Endothelial cell of umbilical vein (primary cell): Measurements from ENCODE around the gene B3GNT9. TPM values are rescaled to one million over a fixed set of nuclear protein-coding genes. Genes with fewer than 3 reads are reported as not detected.

Experiments
- BruUV-seq: library from RNA; stranded (reverse); fragments of 400-500 nt; replicated peaks from 2 replicates; lab custom pipeline; 2021; lab: Mats Ljungman, UMichigan
- CTCF ChIA-PET: fragments of 300-600, 350-600 bp; sonication (Branson Sonifier 250); formaldehyde crosslinking; loops from one replicate; lab custom pipeline; 2021; ENCODE audit warnings: antibody characterized with exemption, inconsistent platforms; lab: Charles Lee
- POLR2A ChIA-PET: fragments of 300-600, 350-600 bp; sonication (Branson Sonifier 250); formaldehyde crosslinking; loops from one replicate; lab custom pipeline; 2021; ENCODE audit warnings: antibody characterized with exemption, inconsistent platforms; lab: Charles Lee
- DNase-seq: peaks from one replicate; pipeline ENCODE4 v3.0.0-alpha.2; 2011; ENCODE audit warnings: low read depth, low spot score
- FAIRE-seq: peaks from 2 replicates; lab custom pipeline; 2011; peaks lifted over from hg19 to GRCh38; lab: Jason Lieb, UNC
- H2AFZ ChIP-seq: 2 replicates; pipeline ENCODE4 v1.6.0; 2012; ENCODE audit warnings: low read depth, low read length, control low read depth, inconsistent platforms
- H3K27ac ChIP-seq: 2 replicates; pipeline ENCODE4 v1.5.1; 2011; ENCODE audit warnings: low read depth, mild to moderate bottlenecking, control low read depth, low read length, moderate library complexity; ENCODE audit not compliant: insufficient read depth
- H3K27me3 ChIP-seq, 2 experiments: 2 replicates each; pipeline versions ENCODE4 v1.6.0 to v1.6.1; 2011; ENCODE audit warnings: low read length in 2 of 2, mixed read lengths in 1 of 2; ENCODE audit not compliant: control insufficient read depth in 2 of 2, insufficient read depth in 2 of 2
- H3K36me3 ChIP-seq, 2 experiments: 2 replicates in 1 of 2; 3 replicates in 1 of 2; pipeline ENCODE4 v1.5.1; 2011; ENCODE audit warnings: low read length in 2 of 2, mild to moderate bottlenecking in 1 of 2, moderate library complexity in 1 of 2; ENCODE audit not compliant: control insufficient read depth in 2 of 2, insufficient read depth in 2 of 2; ENCODE audit errors: extremely low read depth in 1 of 2
- H3K4me1 ChIP-seq: 3 replicates; pipeline ENCODE4 v1.5.1; 2011; ENCODE audit warnings: mild to moderate bottlenecking, low read length; ENCODE audit not compliant: control insufficient read depth, insufficient read depth; ENCODE audit errors: extremely low read depth
- H3K4me2 ChIP-seq: 2 replicates; pipeline ENCODE4 v1.6.1; 2011; ENCODE audit warnings: low read length, control low read depth, mixed read lengths; ENCODE audit not compliant: insufficient read depth
- H3K4me3 ChIP-seq, 3 experiments: fragments of 200-600 bp in 1 of 3; sonication (generic), shearing (Covaris generic) in 1 of 3; replicated peaks in 1 of 3; 2 replicates each; pipeline ENCODE4 v1.5.1; 2011 to 2016; ENCODE audit warnings: control low read depth in 3 of 3, low read length in 3 of 3, mild to moderate bottlenecking in 2 of 3, inconsistent platforms in 1 of 3, low read depth in 1 of 3, moderate library complexity in 1 of 3; ENCODE audit not compliant: insufficient read depth in 1 of 3
- H3K79me2 ChIP-seq: 2 replicates; pipeline ENCODE4 v1.6.0; 2012; ENCODE audit warnings: low read length, inconsistent platforms; ENCODE audit not compliant: control insufficient read depth, insufficient read depth
- H3K9ac ChIP-seq: replicated peaks from 2 replicates; pipeline ENCODE3; 2011; ENCODE audit warnings: low read length, control low read depth; ENCODE audit not compliant: insufficient read depth; ENCODE audit errors: extremely low read depth
- H3K9me1 ChIP-seq: replicated peaks from 3 replicates; pipeline ENCODE4 v1.6.0; 2011; ENCODE audit warnings: mild to moderate bottlenecking, low read length; ENCODE audit not compliant: control insufficient read depth, insufficient read depth; ENCODE audit errors: extremely low read depth
- H3K9me3 ChIP-seq: replicated peaks from 2 replicates; pipeline ENCODE4 v1.5.1; 2012; ENCODE audit warnings: low read length, inconsistent platforms; ENCODE audit not compliant: control insufficient read depth, insufficient read depth
- H4K20me1 ChIP-seq: replicated peaks from 2 replicates; pipeline ENCODE3; 2011; ENCODE audit warnings: mild to moderate bottlenecking, low read length; ENCODE audit not compliant: control insufficient read depth, insufficient read depth; ENCODE audit errors: extremely low read depth
- EZH2 ChIP-seq: IDR thresholded peaks from 2 replicates; pipeline ENCODE4 v1.6.1; 2012; ENCODE audit warnings: borderline replicate concordance, low read depth, mild to moderate bottlenecking, moderate library complexity, low read length, inconsistent platforms; ENCODE audit not compliant: severe bottlenecking
- FOS ChIP-seq: IDR thresholded peaks from 2 replicates; pipeline ENCODE4 v1.6.1; 2011; ENCODE audit warnings: mild to moderate bottlenecking, low read length, moderate library complexity, borderline replicate concordance; ENCODE audit not compliant: insufficient read depth
- GATA2 ChIP-seq: IDR thresholded peaks from 2 replicates; pipeline ENCODE4 v1.7.0; 2011; ENCODE audit warnings: low read depth, mild to moderate bottlenecking, moderate library complexity, mixed read lengths, low read length; ENCODE audit not compliant: insufficient read length, insufficient read depth
- JUN ChIP-seq: IDR thresholded peaks from 2 replicates; pipeline ENCODE4 v1.6.1; 2011; ENCODE audit warnings: borderline replicate concordance, low read depth; ENCODE audit not compliant: insufficient read length, insufficient read depth
- MAX ChIP-seq: IDR thresholded peaks from 2 replicates; pipeline ENCODE4 v1.6.1; 2011; ENCODE audit not compliant: insufficient read depth, insufficient read length
- MYC ChIP-seq: IDR thresholded peaks from one replicate; pipeline ENCODE4 v1.6.1; 2011; ENCODE audit warnings: mild to moderate bottlenecking, low read depth, low read length
- POLR2A ChIP-seq: IDR thresholded peaks from 2 replicates; pipeline ENCODE4 v1.6.1; 2012; ENCODE audit warnings: low read depth, mild to moderate bottlenecking, control low read depth, low read length
- POLR2AphosphoS5 ChIP-seq: IDR thresholded peaks from 2 replicates; pipeline ENCODE4 v1.6.1; 2012; ENCODE audit warnings: low read depth, mild to moderate bottlenecking, control low read depth, low read length, moderate library complexity; ENCODE audit not compliant: insufficient read depth
- dilution Hi-C: fragments of 300-500 bp; cut with MboI; formaldehyde crosslinking; loops from one replicate; pipeline ENCODE4 v1.15.0; 2019; ENCODE audit warnings: low sequenced_read_pairs; ENCODE audit not compliant: extremely low pct_ligation_motif_present
- intact Hi-C: fragments of 100-400 bp; cut with micrococcal nuclease; formaldehyde crosslinking; loops from one replicate; pipeline ENCODE4 v1.10.0; 2022
- polyA plus RNA-seq, 4 experiments: library from polyadenylated mRNA; depleted of rRNA in 3 of 4; stranded (reverse) in 3 of 4; unstranded in 1 of 4; fragments of >200 nt; gene quantifications; 2 replicates each; pipeline versions ENCODE4 v1.2.1 to v1.2.3, GENCODE V29; 2011 to 2012; ENCODE audit warnings: missing spikeins in 1 of 4
- total RNA-seq: library from RNA; stranded (reverse); gene quantifications from 2 replicates; pipeline ENCODE4 v1.2.3, GENCODE V29; 2021
- TF ChIP-seq, protein P1 (sequence below), 2 donors: IDR thresholded peaks; 1 replicate in 1 of 2; 2 replicates in 1 of 2; pipeline ENCODE4 v1.5.1; 2011; ENCODE audit warnings: low read length in 2 of 2, mild to moderate bottlenecking in 2 of 2, moderate library complexity in 2 of 2, control low read depth in 1 of 2, inconsistent platforms in 1 of 2, low read depth in 1 of 2; ENCODE audit not compliant: insufficient read depth in 1 of 2; ENCODE audit errors: extremely low read depth in 1 of 2

The B3GNT9 gene
- total and polyA plus RNA-seq, 2 donors (not counting 3 experiments of a cell fraction or from before 2014, with no cell fraction given) = 4.0 to 6.4 TPM

GRCh38 chr16:67120025-67120424 lies 30.8 kb downstream of the B3GNT9 start:
- FAIRE-seq = no peak

DNA sequence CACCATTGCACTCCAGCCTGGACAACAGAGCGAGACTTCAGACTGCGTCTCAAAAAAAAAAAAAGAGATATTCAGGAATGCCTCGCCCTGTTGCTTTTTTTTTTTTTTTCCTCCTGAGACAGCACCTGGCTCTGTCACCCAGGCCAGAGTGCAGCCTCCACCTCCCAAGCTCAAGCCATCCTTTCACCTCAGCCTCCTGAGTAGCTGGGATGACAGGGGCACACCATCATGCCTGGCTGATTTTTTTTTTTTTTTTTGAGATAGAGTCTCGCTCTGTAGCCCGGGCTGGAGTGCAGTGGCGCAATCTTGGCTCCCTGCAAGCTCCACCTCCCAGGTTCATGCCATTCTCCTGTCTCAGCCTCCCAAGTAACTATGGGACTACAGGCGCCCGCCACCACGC lies 33.1 kb downstream of the B3GNT9 start:
- intact Hi-C loops = no loop called here
- Histone ChIP-seq H3K79me2 (peaks cover 17% of the 10 kb centered on the region), H2AFZ (no peak overlapping the region), H3K4me3 (no peak overlapping the region), H4K20me1 (no peaks in the 10 kb centered on the region), H3K27me3 (no peaks in the 10 kb centered on the region), H3K27ac (no peak overlapping the region), H3K9me3 (no peaks in the 10 kb centered on the region), H3K9me1 (no peaks in the 10 kb centered on the region), H3K9ac (no peak overlapping the region), H3K4me1 (no peaks in the 10 kb centered on the region), H3K4me2 (no peak overlapping the region), H3K36me3 (peaks cover 0 to 4% of the 10 kb centered on the region in 2 experiments)
- TF ChIP-seq FOS (no peak), JUN (no peak), GATA2 (no peak), MYC (no peak), POLR2AphosphoS5 (no peak), EZH2 (no peak), POLR2A (no peak), MAX (no peak)
- TF ChIP-seq, protein P1, sequence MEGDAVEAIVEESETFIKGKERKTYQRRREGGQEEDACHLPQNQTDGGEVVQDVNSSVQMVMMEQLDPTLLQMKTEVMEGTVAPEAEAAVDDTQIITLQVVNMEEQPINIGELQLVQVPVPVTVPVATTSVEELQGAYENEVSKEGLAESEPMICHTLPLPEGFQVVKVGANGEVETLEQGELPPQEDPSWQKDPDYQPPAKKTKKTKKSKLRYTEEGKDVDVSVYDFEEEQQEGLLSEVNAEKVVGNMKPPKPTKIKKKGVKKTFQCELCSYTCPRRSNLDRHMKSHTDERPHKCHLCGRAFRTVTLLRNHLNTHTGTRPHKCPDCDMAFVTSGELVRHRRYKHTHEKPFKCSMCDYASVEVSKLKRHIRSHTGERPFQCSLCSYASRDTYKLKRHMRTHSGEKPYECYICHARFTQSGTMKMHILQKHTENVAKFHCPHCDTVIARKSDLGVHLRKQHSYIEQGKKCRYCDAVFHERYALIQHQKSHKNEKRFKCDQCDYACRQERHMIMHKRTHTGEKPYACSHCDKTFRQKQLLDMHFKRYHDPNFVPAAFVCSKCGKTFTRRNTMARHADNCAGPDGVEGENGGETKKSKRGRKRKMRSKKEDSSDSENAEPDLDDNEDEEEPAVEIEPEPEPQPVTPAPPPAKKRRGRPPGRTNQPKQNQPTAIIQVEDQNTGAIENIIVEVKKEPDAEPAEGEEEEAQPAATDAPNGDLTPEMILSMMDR (IDR thresholded peaks at IDR 0.05; ENCODE audit: extremely low read depth in 1 of 2, insufficient read depth in 1 of 2, low read depth in 1 of 2, low read length in 2 of 2) = no peak
- FAIRE-seq (no peak), DNase-seq (no peak)
- dilution Hi-C loops = no loop called here
- ChIA-PET POLR2A (no interaction called here), CTCF (interaction anchor here (1.1 to 4.1 kb wide), 2 partner anchors 38 to 229 kb away, joined by 3 to 20 read pairs; no protein-coding TSS in a partner anchor)
- no TSS peak for BruUV-seq

More at GRCh38 chr16:67120025-67120424, 30.8 kb downstream of the B3GNT9 start:
- H3K27me3 ChIP-seq = no peaks in the 10 kb centered on the region
- no peak overlapping the region for H2AFZ ChIP-seq
- H3K9me1 ChIP-seq = no peaks in the 10 kb centered on the region
- H4K20me1 ChIP-seq = no peaks in the 10 kb centered on the region
- peaks cover 8% of the 10 kb centered on the region for H3K79me2 ChIP-seq
- dilution Hi-C loops (no loop called here), intact Hi-C loops (no loop called here)
- DNase-seq = no peak
- H3K27ac ChIP-seq = no peak overlapping the region
- no peaks in the 10 kb centered on the region for H3K4me1 ChIP-seq
- TF ChIP-seq POLR2A = no peak
- no peaks in the 10 kb centered on the region for H3K9me3 ChIP-seq
- no TSS peak for BruUV-seq
- peaks cover 0 to 11% of the 10 kb centered on the region in 2 experiments for H3K36me3 ChIP-seq
- ChIA-PET POLR2A (interaction anchor here (0.7 kb wide), 1 partner anchor 121 kb away, joined by 8 read pairs; no protein-coding TSS in a partner anchor), CTCF (interaction anchor here (0.7 to 2.6 kb wide), 4 partner anchors 16 to 102 kb away, joined by 3 to 10 read pairs (median 4); no protein-coding TSS in a partner anchor)
- H3K9ac ChIP-seq = no peak overlapping the region
- H3K4me3 ChIP-seq = no peak overlapping the region
- H3K4me2 ChIP-seq = no peak overlapping the region
